Stimulated activated CD8-positive, alpha-beta memory T cell treated with anti-CD3 and anti-CD28 coated beads, Interleukin-7, amount 100 ng/mL, for 48 hours (primary cell): ENCODE data around the gene GALNT9.
"Not testable (repeated sequence)": the region's sequence is repeated elsewhere in the genome, so short reads cannot be mapped to it uniquely, and the experiment has no call there.

Source experiments
- DNase-seq, 2 donors: peaks; one replicate each; pipeline ENCODE4 v3.0.0-alpha.2; 2020; ENCODE audit warnings: low read depth in 1 of 2; ENCODE audit errors: extremely low read depth in 1 of 2

GALNT9 gene

DNA sequence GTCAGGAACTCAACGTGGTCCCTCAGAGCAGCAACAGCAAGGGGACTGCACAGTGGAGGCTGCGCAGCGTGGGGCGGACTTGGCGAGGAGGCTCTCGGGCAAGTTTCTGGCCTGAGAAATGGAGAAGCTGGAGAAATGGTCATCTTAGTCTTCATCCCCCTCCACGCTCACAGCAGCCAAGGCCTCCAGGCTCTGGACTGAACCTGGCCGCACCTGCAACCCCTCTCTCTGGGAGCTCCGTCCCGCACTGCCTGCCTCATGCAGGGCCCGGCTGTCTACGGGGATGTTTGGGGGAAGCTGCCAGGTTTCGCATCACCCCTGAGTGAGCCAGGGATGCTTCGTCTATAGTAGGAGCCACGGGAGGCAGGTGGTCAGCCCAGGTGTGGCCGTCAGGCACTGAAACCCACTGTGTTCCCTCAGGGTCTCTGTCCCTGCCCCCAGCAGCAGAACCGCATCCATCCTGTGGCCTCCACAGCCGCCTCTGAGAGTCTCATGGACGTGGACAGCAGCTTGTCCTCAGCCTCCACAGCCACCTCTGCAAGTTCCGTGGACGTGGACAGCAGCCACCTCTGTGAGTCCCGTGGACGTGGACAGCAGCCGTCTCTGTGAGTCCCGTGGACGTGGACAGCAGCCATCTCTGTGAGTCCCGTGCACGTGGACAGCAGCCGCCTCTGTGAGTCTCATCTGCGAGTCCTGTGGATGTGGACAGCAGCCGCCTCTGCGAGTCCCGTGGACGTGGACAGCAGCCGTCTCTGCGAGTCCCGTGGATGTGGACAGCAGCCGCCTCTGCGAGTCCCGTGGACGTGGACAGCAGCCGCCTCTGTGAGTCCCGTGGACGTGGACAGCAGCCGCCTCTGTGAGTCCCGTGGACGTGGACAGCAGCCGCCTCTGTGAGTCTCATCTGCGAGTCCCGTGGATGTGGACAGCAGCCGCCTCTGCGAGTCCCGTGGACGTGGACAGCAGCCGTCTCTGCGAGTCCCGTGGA is 29.1 kb upstream of the GALNT9 start:
- not testable (repeated sequence) for DNase-seq

DNA sequence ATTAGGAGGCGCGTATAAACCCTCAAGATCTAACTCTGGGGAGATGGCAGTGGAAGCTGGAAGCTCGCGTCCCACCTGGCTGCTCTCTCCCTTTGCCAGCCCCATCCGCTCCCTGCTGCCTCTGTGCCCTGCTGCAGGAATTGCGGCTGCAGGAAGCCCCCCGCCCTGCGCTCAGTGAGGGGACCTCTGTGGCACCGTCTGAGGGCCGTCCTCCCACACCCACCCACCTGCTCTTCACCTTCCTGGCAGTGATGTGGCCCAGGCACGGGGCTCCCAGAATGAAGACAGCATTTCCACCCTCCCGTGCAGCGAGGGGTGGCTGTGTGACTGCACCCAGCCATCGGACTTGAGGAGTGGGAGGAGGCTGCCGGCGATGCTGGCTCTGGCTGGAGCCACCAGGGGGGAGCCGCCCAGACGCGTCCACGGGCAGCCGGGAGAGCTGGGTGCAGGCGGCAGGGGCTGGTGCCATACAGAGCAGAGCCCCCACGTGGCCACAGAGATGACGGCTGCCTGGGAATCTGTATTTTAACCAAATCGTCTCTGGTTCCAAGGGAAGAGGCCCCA is 28.3 kb upstream of the GALNT9 start:
- DNase-seq = no peak

DNA sequence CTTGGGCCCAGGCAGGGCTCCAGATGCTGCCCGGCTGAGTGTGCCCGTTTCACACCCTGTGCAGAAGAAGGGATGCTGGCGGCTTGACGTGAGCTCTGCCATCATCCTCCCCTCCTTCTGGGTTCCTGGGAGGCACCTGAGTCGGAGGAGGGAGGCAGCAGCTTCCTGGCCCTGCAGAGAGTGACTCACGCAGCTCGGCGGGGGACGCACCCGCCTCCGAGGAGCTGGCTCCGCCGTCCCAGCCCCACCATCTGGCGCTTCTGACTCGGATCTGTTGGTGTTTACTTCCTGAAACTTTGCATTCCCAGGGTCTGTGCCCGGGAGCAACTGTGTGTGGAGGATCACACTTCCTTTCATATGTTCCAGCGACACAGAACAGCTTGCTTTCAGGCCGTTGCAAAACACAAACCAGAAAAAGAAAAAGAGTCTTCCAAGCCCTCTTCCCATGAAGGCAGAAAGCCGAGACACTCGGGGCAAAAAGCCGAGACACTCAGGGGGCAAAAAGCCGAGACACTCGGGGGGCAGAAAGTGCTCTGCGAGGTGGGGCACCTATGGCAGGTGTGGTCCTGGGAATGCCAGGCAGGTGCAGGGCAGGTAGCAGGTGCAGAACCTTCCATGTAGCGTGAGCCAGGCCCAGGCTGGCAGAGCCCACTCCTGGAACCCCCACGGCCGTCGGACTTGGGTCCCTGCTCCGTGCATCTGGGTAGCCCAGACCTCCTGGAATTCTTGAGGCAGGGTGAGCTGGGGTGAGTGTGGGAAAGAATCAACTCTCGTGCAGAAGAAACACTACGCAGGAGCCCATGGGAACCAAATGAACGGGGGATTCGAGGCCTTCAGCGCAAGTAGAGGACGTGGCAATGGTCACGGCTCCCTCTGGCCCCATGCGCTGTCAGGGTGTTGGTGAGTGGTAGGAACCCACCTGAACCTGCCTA is 27.6 kb upstream of the GALNT9 start:
- no peak for DNase-seq

DNA sequence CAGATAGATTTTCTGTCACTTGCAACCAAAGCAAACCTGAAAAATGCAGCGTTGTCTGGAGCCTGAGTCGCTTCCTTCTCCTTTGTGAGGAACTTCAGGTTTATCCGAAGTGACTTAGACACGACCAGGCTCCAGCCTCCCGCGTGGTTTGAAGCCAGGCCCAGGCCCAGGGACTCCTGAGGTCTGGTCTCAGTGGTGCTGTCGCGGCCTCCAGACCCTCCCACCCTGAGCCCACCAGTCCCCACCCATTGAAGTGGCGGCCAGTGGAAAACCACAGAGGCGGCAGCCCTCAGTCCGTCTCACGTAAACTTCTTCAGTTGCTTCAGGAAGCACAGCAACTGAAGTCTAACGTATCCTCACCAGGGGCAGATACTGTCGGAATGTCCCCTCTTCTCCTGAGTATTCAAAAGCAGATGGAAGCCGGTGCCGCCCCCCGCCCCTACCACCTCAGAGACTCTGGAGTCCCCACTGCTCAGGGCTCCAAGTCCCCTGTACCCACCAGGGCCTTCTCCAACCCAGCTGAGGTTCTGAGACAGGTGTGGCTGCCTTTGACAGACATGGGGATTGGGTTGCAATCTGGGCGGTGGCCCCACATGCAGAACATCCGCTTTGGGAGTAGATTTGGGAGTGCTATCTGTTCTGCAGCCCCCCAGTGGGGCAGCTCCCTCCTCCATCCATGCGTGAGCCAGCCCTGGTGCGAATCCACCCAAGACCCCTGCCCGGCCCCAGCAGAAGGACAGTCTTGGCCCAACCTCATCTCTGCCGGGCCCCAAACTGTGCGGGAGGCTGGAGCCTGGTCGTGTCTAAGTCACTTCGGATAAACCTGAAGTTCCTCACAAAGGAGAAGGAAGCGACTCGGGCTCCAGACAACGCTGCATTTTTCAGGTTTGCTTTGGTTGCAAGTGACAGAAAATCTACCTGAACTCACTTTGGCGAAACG is 26.6 kb upstream of the GALNT9 start:
- DNase-seq = no peak

DNA sequence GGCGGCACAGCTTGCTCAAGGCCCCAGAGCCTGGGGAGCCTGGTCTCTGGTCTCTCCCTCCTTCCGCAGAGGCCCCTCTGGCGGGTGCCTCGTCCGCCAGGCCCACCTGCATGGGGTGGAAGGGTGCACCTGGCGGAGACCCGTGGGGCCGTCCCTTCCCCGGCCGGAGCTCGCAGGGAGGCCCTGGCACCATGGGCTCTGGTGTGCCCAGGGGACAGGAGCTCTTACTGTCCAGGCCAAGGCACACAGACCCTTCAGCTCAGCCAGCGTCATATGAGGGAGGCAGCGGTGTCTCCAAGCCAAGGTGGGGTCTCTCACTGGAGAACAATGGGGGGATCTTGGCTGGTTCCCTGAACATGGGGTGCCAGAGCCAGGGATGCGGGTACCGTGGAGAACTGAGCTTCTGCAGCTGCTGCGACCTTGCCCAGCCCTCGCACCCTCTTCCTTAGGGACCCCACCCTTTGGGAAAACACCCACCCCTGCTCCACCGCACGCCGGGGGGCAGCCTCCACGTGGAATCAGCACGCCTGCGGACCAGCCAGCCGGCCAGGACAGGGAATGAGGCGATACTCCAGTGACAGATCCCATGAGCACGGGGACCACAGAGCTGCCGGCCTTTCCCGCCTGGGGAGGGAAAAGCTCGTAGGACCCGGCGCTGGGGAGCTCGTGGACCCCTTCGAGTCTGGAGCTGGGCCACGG is 25.7 kb upstream of the GALNT9 start:
- DNase-seq = no peak

DNA sequence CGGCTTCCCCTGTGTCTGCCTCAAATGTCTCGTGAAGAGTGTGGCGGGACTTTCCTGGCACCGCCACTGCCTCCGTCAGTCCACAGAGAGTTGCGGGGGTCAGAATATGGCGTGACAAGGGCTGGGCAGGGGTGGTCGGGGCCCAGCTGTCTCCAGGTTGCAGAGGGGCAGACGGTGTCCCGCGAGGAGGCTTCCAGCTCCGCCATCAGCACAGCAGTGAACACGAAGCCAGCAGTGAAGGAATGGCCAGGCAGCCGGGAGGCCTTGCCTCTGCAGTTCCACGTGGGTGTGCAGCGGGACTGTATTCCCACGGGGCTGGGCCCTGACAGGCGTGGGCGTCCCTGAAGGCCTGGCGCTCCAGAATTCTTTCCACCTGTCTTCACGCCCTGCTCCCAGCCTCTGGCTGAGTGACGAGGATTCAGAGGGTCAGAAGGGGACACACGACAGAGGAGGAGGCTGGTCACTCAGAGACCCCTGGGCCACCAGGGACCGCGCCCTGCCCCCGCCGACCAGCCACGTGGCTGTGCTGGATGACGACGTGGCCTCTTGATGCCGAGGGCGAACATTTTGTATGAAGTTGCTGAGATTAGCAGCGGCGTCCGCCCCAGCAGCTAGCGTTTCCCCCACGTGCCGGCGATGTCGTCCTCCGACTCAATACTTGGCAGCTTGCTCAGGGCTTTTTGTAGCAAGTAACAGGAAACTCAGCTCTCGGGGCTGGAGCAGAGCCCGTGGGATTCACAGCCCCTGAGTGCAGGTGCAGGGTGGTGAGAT is 25.0 kb upstream of the GALNT9 start:
- DNase-seq = no peak

DNA sequence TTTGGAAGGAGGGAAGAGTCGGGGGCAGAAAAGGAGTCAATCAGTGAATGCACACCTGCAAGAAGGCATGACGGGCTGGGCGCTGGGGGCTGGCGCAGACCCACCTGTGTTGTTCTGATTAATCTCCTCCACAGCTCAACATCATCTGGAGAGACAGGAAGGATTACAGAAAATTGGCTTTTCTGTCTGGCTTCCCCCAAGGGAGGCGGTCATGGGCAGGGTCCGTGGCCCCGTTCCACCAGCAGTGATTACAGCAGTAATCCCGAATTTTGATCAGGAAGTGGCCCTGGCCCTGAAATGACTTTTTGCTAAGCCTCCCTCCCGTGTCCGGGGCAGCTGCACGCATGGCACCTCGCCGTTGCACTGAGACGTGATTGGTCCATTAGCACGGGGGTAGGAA is 24.4 kb upstream of the GALNT9 start:
- no peak for DNase-seq

DNA sequence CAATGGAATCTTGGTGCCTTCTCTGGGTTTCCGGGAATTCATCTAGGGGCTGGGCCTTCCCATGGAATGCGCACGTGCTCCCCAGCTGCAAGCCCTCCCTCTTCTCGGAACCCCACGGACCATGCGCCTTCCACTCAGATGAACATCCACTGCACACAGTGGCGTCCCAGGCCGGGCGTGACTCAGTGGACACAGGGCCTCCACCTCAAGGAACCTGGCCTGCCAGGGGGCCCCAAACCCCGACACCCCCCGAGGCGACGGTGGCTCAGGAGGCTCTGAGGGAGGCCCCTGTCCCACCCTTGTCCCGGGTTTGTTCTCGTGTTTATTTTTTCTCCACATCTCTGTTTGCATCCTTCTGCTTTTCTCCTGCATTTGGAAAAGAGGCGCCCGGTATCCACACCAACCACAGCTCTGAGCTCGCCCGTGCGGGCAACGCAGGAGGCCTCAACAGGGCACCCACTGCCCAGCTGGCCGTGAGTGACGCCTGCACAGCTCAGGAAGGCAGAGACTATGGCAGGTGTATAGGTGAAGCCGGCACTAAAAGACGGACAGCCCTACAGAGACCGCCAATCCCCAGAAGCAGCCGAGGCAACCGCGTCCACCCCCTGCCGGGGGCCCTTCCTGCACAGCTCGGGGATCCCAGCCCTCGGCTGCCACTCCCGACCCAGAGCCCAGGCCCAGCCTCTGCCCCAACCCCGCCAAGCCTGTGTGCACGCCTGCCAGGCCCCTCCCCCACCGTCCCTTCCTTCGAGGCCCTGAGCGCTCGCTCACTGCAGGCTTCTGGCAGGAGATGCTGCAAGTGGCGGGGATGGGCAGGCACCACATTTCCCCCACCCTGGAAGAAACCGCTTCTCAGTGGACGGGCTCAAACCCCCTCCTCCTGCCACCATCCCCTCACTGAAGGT is 23.8 kb upstream of the GALNT9 start:
- DNase-seq = no peak

DNA sequence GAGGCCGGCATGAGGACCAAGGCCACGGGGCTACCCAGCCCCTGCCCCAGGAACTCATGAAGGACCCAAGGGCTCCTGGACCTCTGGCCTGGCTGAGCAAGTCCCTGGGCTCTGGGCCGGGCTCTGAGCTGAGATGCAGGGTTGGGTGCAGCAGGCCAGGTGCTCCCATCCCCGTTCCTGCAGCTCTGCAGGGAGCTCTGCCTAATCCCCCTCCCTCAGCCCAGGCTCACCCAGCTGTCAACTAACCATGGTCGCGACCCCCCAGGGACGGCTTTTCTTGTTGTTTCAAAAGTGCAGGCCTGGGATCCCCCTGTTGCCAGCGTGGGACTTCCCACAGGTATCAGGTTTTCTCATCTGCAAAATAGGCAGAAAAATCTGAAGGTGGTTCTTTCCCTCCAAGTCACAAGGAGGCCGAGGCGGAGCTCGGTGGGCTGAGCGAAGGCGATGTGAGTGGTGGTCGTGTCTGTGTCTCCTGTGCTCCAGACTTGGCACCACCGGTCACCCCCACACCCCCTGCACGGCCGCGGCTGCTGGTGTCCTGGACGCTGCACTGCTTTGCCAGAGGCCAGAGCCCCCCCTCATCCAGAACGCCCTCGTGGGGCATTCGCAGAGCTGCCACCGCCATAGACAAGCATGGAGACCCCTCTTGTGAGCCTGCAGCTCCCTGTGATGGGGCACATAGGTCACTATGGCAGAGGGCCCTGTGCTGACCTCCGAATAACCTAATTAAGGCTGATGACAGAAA is 22.5 kb upstream of the GALNT9 start:
- no peak for DNase-seq

DNA sequence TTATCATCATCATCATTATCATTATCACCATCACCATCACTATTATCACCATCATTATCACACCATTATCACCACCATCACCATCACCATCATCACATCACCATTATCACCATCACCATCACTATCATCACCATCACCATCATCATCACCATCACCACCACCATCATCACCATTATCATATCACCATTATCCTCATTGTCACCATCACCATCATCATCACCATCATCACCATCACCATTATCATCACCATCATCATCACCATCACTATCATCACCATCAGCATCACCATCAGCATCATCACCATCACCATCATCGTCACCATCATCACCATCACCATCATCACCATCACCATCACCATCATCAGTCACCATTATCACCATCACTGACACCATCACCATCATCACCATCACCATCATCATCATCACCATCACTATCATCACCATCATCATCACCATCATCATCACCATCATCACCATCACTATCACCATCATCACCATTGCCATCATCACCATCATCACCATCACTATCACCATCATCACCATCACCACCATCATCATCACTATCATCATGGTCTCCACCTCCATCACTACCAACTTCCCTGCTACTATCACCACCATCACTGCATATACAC is 20.2 kb upstream of the GALNT9 start:
- no peak for DNase-seq

DNA sequence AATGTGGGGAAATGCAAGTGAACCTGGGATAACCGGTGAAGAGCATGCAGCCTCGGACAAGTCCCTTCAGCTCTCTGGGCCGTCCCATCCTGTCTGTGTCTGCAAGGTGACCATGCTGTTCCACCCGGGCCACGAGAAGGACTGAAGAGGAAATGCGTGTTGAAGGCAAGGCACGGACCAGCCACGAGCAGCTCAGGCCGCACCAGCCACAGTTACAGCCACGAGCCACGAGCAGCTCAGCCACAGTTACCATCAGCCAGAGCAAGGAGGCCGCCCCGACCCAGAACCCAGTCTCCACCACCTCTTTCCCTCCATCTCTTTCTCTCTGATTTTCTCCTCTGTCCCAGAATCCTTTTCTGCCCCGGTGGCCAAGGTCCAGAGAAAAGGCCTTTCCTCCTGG is 18.8 kb upstream of the GALNT9 start:
- DNase-seq = no peak

DNA sequence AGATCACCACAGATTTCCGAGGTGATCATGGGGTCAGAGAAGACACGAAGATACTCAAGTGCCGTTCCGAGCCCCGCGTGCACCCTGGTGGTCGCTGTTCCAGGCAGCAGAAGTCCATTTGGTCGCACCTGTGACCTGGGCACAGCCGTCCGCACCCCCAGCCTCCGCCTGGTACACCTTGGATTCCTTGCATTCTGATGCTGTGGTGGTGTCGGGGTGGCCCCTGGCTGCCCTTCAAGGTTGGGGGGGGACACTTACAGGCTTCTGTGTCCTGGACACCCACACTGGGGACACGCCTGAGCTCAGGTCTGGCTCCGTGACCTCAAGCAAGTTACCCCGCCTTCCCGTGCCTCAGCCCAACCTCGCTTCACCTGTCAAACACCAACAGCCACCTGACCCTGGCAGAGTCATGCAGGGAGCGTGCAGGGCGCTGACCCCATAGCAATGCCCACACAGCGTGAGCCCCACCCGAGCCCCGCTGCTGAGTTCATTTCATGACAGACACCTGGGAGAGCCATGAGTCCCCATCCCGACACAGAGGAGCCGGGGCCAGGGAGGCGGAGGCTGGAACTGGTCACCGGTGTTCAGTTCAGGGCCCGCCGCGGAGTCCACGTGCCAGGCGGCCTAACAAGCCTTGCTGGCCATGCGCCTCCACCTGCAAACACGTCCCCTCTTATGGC is 17.9 kb upstream of the GALNT9 start:
- no peak for DNase-seq

DNA sequence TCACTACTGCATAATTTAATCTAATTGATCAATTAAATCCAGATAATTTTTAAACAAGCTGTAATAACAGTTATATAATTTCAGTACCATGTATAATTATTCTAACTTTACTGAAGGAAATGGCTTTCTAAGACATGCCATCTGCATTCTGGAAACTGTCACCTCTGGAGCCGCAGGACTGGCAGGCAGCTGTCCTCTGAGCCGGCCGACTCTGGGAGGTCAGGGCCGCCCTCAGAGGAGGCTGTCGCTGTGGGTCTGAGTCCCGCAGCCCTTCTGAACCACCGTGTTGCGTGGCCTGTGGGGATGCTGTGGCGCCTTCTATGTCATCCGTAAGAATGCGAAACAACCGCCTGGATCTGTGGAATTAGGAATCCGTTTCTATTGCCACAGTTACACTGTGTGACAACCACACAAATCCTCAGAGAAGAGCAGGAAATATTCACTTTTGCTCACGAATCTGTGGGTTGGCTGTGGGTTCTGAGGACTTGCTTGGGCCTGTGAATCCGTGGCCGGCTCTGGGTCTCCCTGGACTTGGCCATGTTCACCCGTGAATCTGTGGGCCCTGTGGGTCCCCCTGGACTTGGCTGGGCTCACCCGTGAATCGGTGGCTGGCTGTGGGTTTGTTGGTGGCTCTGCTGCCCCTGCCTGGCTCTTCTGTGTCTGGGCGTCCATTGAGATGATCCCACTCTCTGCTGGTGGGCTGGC is 17.2 kb upstream of the GALNT9 start:
- no peak for DNase-seq

DNA sequence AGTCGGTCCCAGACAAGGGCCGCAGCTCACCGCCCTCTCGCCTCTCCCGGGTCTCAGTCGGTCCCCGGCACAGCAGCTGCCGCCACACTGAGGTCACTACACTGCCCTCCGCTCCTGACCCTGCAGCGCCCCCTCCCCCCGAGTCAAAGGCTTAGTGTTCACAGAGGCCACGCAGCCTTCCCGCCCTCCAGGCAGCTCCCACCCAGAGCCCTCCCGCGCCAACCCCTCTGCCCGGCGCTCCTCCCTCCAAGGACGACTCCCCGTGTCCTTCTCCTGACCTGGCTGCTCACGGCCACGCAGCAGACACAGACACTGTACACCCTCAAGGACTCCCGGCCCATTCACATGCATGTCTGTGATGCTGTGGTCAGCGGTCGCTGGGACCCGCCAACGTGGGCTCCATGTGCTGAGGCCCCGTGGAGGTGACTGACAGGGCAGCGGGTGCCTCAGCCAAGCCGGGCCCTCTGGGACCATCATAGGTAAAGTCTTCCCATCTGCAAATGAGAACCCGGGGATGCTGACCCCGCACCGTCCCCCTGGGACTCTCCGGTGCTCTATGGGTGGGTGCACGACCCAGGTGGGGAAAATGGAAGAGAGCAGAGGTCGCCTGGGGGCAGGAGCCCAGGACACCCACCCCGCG is 16.3 kb upstream of the GALNT9 start:
- no peak for DNase-seq

DNA sequence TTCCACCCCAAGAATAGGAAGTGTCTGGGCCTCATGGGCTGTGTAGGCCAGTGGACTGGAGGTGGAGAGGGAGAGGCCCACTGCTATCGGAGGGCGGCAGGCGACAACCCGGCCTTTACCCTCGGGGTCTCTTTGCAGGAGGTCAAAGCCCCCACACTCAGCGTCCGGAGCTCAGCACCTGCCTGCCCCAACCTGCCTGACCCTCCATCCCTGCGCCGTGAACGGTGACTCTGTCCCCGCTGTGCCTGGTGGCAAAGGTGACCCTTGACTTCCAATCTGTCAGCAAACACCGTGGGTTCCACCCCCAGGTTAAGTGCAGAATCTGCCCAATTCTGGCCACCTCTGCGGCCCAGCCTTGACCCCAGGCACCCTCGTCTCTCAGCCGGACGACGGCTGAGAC is 15.7 kb upstream of the GALNT9 start:
- no peak for DNase-seq
